CD8-positive, alpha-beta memory T cell (primary cell): Measurements from ENCODE around the gene GRIK4. TPM values are rescaled to one million over a fixed set of nuclear protein-coding genes. Genes with fewer than 3 reads are reported as not detected.
A peak's percentile ranks its signal among the peaks of the same experiment; 100 is the strongest.

Experiments used
- CTCF ChIA-PET: fragments of 350-600 bp; sonication (Branson Sonifier 250); formaldehyde crosslinking; loops from one replicate; lab custom pipeline; 2021; ENCODE audit warnings: antibody characterized with exemption; lab: Charles Lee
- POLR2A ChIA-PET: fragments of 350-600 bp; sonication (Branson Sonifier 250); formaldehyde crosslinking; loops from one replicate; lab custom pipeline; 2021; ENCODE audit warnings: antibody characterized with exemption; lab: Charles Lee
- DNase-seq, 5 donors: peaks; one replicate each; pipeline versions ENCODE4 v3.0.0 to v3.0.0-alpha.2; 2020 to 2022; ENCODE audit warnings: mixed read lengths in 1 of 5
- H3K27ac ChIP-seq: one replicate; pipeline ENCODE4 v1.7.0; 2013; ENCODE audit warnings: low read depth, mild to moderate bottlenecking, low read length, moderate library complexity
- H3K27me3 ChIP-seq: 2 replicates; pipeline ENCODE4 v1.7.0; 2013; ENCODE audit warnings: low read length, mild to moderate bottlenecking; ENCODE audit not compliant: insufficient read depth, poor library complexity, severe bottlenecking
- H3K36me3 ChIP-seq: 2 replicates; pipeline ENCODE4 v1.7.0; 2013; ENCODE audit warnings: mild to moderate bottlenecking, low read length, moderate library complexity; ENCODE audit not compliant: insufficient read depth
- H3K4me1 ChIP-seq: 2 replicates; pipeline ENCODE4 v1.7.0; 2013; ENCODE audit warnings: mild to moderate bottlenecking, low read length, moderate library complexity; ENCODE audit not compliant: insufficient read depth
- H3K4me3 ChIP-seq: 2 replicates; pipeline ENCODE4 v1.7.0; 2013; ENCODE audit warnings: mild to moderate bottlenecking, low read length
- H3K9me3 ChIP-seq: 2 replicates; pipeline ENCODE4 v1.7.0; 2013; ENCODE audit warnings: mild to moderate bottlenecking, low read length
- H3K27ac Mint-ChIP-seq, 8 donors: one replicate each; pipeline ENCODE4 v1.8.0; 2020 to 2021; ENCODE audit warnings: mixed read lengths in 8 of 8, mild to moderate bottlenecking in 6 of 8, inconsistent platforms in 3 of 8, moderate library complexity in 3 of 8
- H3K27me3 Mint-ChIP-seq, 2 donors: one replicate each; pipeline ENCODE4 v1.8.0; 2020 to 2021; ENCODE audit warnings: mixed read lengths in 2 of 2, mild to moderate bottlenecking in 1 of 2, moderate library complexity in 1 of 2
- H3K36me3 Mint-ChIP-seq, 3 donors: one replicate each; pipeline ENCODE4 v1.8.0; 2020 to 2021; ENCODE audit warnings: mixed read lengths in 3 of 3, inconsistent platforms in 1 of 3, mild to moderate bottlenecking in 1 of 3
- H3K4me1 Mint-ChIP-seq, 3 donors: one replicate each; pipeline ENCODE4 v1.8.0; 2020 to 2021; ENCODE audit warnings: mixed read lengths in 3 of 3, inconsistent platforms in 1 of 3, mild to moderate bottlenecking in 1 of 3
- H3K4me3 Mint-ChIP-seq, 7 donors: one replicate each; pipeline ENCODE4 v1.8.0; 2020 to 2021; ENCODE audit warnings: mixed read lengths in 7 of 7, mild to moderate bottlenecking in 6 of 7, moderate library complexity in 4 of 7, inconsistent platforms in 2 of 7
- H3K9me3 Mint-ChIP-seq, 5 donors: one replicate each; pipeline ENCODE4 v1.8.0; 2020 to 2022; ENCODE audit warnings: mixed read lengths in 5 of 5, mild to moderate bottlenecking in 3 of 5, moderate library complexity in 2 of 5, inconsistent platforms in 1 of 5
- polyA plus RNA-seq: library from polyadenylated mRNA; unstranded; fragments of 300-500 nt; fragmentation: Illumina TruSeq; gene quantifications from one replicate; pipeline ENCODE4 v1.2.3, GENCODE V29; 2021
- total RNA-seq, 2 experiments: library from RNA; stranded (reverse); gene quantifications; one replicate each; pipeline ENCODE4 v1.2.3, GENCODE V29; 2021

Gene GRIK4
- total and polyA plus RNA-seq, 3 experiments from 2014 or later = 0.07 TPM; not detected in 2

DNA sequence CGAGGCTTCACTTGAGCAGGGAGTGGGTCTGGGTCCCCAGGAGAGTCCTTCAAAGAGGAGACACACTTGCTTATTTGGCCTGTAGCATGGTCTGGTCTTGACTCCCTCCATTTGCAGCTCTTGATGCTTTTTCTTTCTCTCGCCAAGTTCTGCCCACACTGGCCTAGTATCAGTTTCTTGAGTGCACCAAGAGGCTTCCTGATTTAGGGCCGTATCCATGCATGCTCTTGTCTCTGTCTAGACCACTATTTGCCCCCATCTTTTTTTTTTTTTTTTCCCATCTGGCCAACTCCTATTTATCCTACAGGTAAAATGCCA is 170.7 kb downstream of the GRIK4 start:
- Histone ChIP-seq H3K36me3 (no peaks in the 10 kb centered on the region), H3K27ac (no peak overlapping the region), H3K4me3 (no peak overlapping the region), H3K9me3 (no peaks in the 10 kb centered on the region), H3K4me1 (no peaks in the 10 kb centered on the region), H3K27me3 (no peaks in the 10 kb centered on the region)
- peaks cover 21 to 25% of the 10 kb centered on the region in 2 donors for H3K27me3 Mint-ChIP-seq
- no peaks in the 10 kb centered on the region for H3K4me1 Mint-ChIP-seq
- H3K36me3 Mint-ChIP-seq = no peaks in the 10 kb centered on the region
- H3K4me3 Mint-ChIP-seq = no peak overlapping the region
- DNase-seq = no peak
- H3K27ac Mint-ChIP-seq = no peak overlapping the region
- ChIA-PET CTCF (interaction anchor here (1.2 kb wide), 1 partner anchor 348 kb away, joined by 4 read pairs; no protein-coding TSS in a partner anchor), POLR2A (no interaction called here)
- no peaks in the 10 kb centered on the region for H3K9me3 Mint-ChIP-seq

DNA sequence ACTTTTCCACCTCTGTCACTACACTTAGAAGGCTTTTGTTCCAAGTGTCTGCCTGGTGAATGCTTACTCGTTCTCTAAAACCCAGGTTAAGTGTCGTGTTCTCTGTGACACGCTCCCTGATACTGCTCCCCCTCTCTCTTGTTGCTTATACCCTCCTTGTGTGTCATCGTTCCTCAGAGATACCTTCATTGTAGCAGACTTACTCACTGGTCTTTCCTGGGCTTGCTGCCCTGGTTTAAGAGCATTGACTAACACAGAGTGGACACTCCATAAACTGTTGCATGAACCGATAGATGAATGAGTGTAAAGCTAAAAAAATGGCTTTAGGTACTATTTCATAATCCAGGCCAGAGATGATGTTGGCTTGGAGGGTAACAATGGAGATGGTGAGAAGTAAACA is 171.3 kb downstream of the GRIK4 start:
- H3K4me1 Mint-ChIP-seq = peaks cover 0 to under 1% (median 0%) of the 10 kb centered on the region in 3 donors
- no peak for DNase-seq
- H3K4me3 Mint-ChIP-seq = no peak overlapping the region
- H3K27ac Mint-ChIP-seq = no peak overlapping the region
- no peaks in the 10 kb centered on the region for H3K36me3 ChIP-seq
- no peaks in the 10 kb centered on the region for H3K9me3 ChIP-seq
- H3K4me3 ChIP-seq = no peak overlapping the region
- POLR2A ChIA-PET = no interaction called here
- no peaks in the 10 kb centered on the region for H3K9me3 Mint-ChIP-seq
- CTCF ChIA-PET = interaction anchor here (5.1 kb wide), 1 partner anchor 349 kb away, joined by 46 read pairs; the partner anchor contains the start of gene ARHGEF12
- H3K27me3 ChIP-seq = no peaks in the 10 kb centered on the region
- no peaks in the 10 kb centered on the region for H3K36me3 Mint-ChIP-seq
- no peak overlapping the region for H3K27ac ChIP-seq
- H3K4me1 ChIP-seq = no peaks in the 10 kb centered on the region
- peaks cover 15 to 21% of the 10 kb centered on the region in 2 donors for H3K27me3 Mint-ChIP-seq

- H3K4me1 ChIP-seq = no peaks in the 10 kb centered on the region
- ChIA-PET CTCF (interaction anchor here (1.8 to 5.1 kb wide), 2 partner anchors 9 to 352 kb away, joined by 6 to 46 read pairs; partner anchors contain the start of gene ARHGEF12), POLR2A (no interaction called here)
- H3K9me3 ChIP-seq = no peaks in the 10 kb centered on the region
- no peaks in the 10 kb centered on the region for H3K27me3 ChIP-seq
- H3K27ac ChIP-seq = no peak overlapping the region
- no peaks in the 10 kb centered on the region for H3K36me3 ChIP-seq
- Mint-ChIP-seq H3K4me3 (no peak overlapping the region), H3K4me1 (peaks cover 0 to 5% (median 0%) of the 10 kb centered on the region in 3 donors), H3K36me3 (no peaks in the 10 kb centered on the region), H3K27me3 (peaks cover 13 to 44% of the 10 kb centered on the region in 2 donors), H3K9me3 (peaks cover 0 to 2% (median 0%) of the 10 kb centered on the region in 5 donors), H3K27ac (no peak overlapping the region)
- DNase-seq = no peak
- no peak overlapping the region for H3K4me3 ChIP-seq
Observed at GRCh38 chr11:120686516-120686915, 175.0 kb downstream of the GRIK4 start.

GRCh38 chr11:120688163-120688562 is 176.6 kb downstream of the GRIK4 start:
- H3K36me3 ChIP-seq = no peaks in the 10 kb centered on the region
- H3K4me3 ChIP-seq = no peak overlapping the region
- H3K27ac ChIP-seq = no peak overlapping the region
- no peak for DNase-seq
- H3K9me3 ChIP-seq = no peaks in the 10 kb centered on the region
- Mint-ChIP-seq H3K9me3 (peaks cover 0 to 2% (median 0%) of the 10 kb centered on the region in 5 donors), H3K27ac (no peak overlapping the region), H3K36me3 (no peaks in the 10 kb centered on the region), H3K27me3 (peaks cover 15 to 45% of the 10 kb centered on the region in 2 donors), H3K4me1 (peaks cover 0 to 5% (median 0%) of the 10 kb centered on the region in 3 donors), H3K4me3 (no peak overlapping the region)
- no peaks in the 10 kb centered on the region for H3K27me3 ChIP-seq
- POLR2A ChIA-PET = no interaction called here
- no peaks in the 10 kb centered on the region for H3K4me1 ChIP-seq
- CTCF ChIA-PET = no interaction called here

- H3K27me3 Mint-ChIP-seq = peaks cover 15 to 46% of the 10 kb centered on the region in 2 donors
Observed at GRCh38 chr11:120689596-120690275, 178.2 kb downstream of the GRIK4 start.

DNA sequence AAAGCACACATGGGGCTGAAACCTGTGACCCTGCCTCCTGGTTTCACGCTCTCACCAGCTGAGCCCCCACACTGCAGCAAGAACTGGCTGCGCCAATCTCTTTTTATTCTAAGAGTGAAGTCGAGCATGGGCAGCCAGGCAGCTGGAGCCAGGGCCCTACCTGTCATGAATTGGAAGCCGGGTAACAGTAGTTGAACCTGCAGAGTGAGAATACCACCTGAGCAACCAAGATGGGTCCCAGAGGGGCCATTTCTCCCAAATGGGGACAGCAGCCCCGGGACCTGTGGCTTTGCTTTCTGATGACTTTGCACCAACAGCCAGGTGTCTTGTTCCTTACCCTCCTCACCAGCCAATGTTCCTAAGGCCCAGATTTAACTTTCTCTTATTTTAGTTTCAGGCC is 178.9 kb downstream of the GRIK4 start:
- H3K4me3 ChIP-seq = no peak overlapping the region
- Mint-ChIP-seq H3K27ac (no peak overlapping the region), H3K4me1 (peaks cover 0 to 5% (median 0%) of the 10 kb centered on the region in 3 donors), H3K36me3 (no peaks in the 10 kb centered on the region), H3K27me3 (peaks cover 15 to 46% of the 10 kb centered on the region in 2 donors), H3K9me3 (peaks cover 0 to 2% (median 0%) of the 10 kb centered on the region in 5 donors), H3K4me3 (no peak overlapping the region)
- no peak for DNase-seq
- H3K27me3 ChIP-seq = no peaks in the 10 kb centered on the region
- H3K4me1 ChIP-seq = no peaks in the 10 kb centered on the region
- H3K27ac ChIP-seq = no peak overlapping the region
- CTCF ChIA-PET = interaction anchor here (1.9 kb wide), 1 partner anchor 10 kb away, joined by 5 read pairs; no protein-coding TSS in a partner anchor
- POLR2A ChIA-PET = no interaction called here
- H3K36me3 ChIP-seq = no peaks in the 10 kb centered on the region
- H3K9me3 ChIP-seq = no peaks in the 10 kb centered on the region

More at GRCh38 chr11:120689596-120690275, 178.2 kb downstream of the GRIK4 start:
- H3K36me3 Mint-ChIP-seq = no peaks in the 10 kb centered on the region
- Histone ChIP-seq H3K27ac (no peak overlapping the region), H3K27me3 (no peaks in the 10 kb centered on the region), H3K4me3 (no peak overlapping the region), H3K4me1 (no peaks in the 10 kb centered on the region), H3K9me3 (no peaks in the 10 kb centered on the region), H3K36me3 (no peaks in the 10 kb centered on the region)
- DNase-seq = no peak
- H3K4me3 Mint-ChIP-seq = peak overlapping the region in 1 of 7 donors; percentile 24
- peak overlapping the region in 1 of 8 donors; percentile 20 for H3K27ac Mint-ChIP-seq
- H3K4me1 Mint-ChIP-seq = peaks cover 0 to 5% (median 0%) of the 10 kb centered on the region in 3 donors
- peaks cover 0 to 2% (median 0%) of the 10 kb centered on the region in 5 donors for H3K9me3 Mint-ChIP-seq
- CTCF ChIA-PET = interaction anchor here (1.9 kb wide), 1 partner anchor 9 kb away, joined by 5 read pairs; no protein-coding TSS in a partner anchor
- POLR2A ChIA-PET = no interaction called here

GRCh38 chr11:120694726-120695125 is 183.2 kb downstream of the GRIK4 start:
- peaks cover 0 to under 1% (median 0%) of the 10 kb centered on the region in 5 donors for H3K9me3 Mint-ChIP-seq

GRCh38 chr11:120695426-120695825 is 183.9 kb downstream of the GRIK4 start:
- Mint-ChIP-seq H3K27ac (no peak overlapping the region), H3K4me3 (no peak overlapping the region), H3K36me3 (no peaks in the 10 kb centered on the region), H3K27me3 (peaks cover 13 to 35% of the 10 kb centered on the region in 2 donors), H3K9me3 (no peaks in the 10 kb centered on the region), H3K4me1 (no peaks in the 10 kb centered on the region)
- POLR2A ChIA-PET = no interaction called here
- H3K4me1 ChIP-seq = no peaks in the 10 kb centered on the region
- DNase-seq = no peak
- no peak overlapping the region for H3K27ac ChIP-seq
- H3K4me3 ChIP-seq = no peak overlapping the region
- no peaks in the 10 kb centered on the region for H3K36me3 ChIP-seq
- H3K9me3 ChIP-seq = no peaks in the 10 kb centered on the region
- H3K27me3 ChIP-seq = no peaks in the 10 kb centered on the region
- CTCF ChIA-PET = interaction anchor here (2.1 kb wide), 1 partner anchor 9 kb away, joined by 6 read pairs; no protein-coding TSS in a partner anchor

More at GRCh38 chr11:120694726-120695125, 183.2 kb downstream of the GRIK4 start:
- Mint-ChIP-seq H3K27ac (no peak overlapping the region), H3K4me3 (no peak overlapping the region), H3K4me1 (no peaks in the 10 kb centered on the region), H3K36me3 (no peaks in the 10 kb centered on the region), H3K27me3 (peaks cover 13 to 40% of the 10 kb centered on the region in 2 donors)
- no peaks in the 10 kb centered on the region for H3K27me3 ChIP-seq
- DNase-seq = no peak
- no peak overlapping the region for H3K4me3 ChIP-seq
- no peaks in the 10 kb centered on the region for H3K4me1 ChIP-seq
- no peak overlapping the region for H3K27ac ChIP-seq
- H3K36me3 ChIP-seq = no peaks in the 10 kb centered on the region
- CTCF ChIA-PET = interaction anchor here (2.1 kb wide), 1 partner anchor 8 kb away, joined by 6 read pairs; no protein-coding TSS in a partner anchor
- POLR2A ChIA-PET = no interaction called here
- H3K9me3 ChIP-seq = no peaks in the 10 kb centered on the region
